MM.1S (cell line): ENCODE results near the gene ZSCAN5A.

ENCODE experiments used
- DNase-seq: peaks from one replicate; pipeline ENCODE4 v3.0.0-alpha.2; 2015
- H2AFZ ChIP-seq: fragments of 300-600 bp; sonication (generic); 2 replicates; pipeline ENCODE4 v1.6.0; 2016; ENCODE audit warnings: antibody characterized with exemption, low read length
- H3F3A ChIP-seq: fragments of 300-600 bp; sonication (generic); 2 replicates; pipeline ENCODE4 v1.6.1; 2016; ENCODE audit warnings: mild to moderate bottlenecking, antibody characterized with exemption, low read length, moderate library complexity, mixed read lengths; ENCODE audit not compliant: insufficient read depth
- H3K27ac ChIP-seq: fragments of 300-600 bp; sonication (generic); 2 replicates; pipeline ENCODE4 v1.5.1; 2016; ENCODE audit warnings: mild to moderate bottlenecking, low read length
- H3K27me3 ChIP-seq: fragments of 300-600 bp; sonication (generic); replicated peaks from 2 replicates; pipeline ENCODE4 v1.6.0; 2016; ENCODE audit warnings: low read length; ENCODE audit not compliant: insufficient read depth
- H3K36me3 ChIP-seq: fragments of 300-600 bp; sonication (generic); replicated peaks from 2 replicates; pipeline ENCODE4 v1.6.1; 2016; ENCODE audit warnings: mild to moderate bottlenecking, low read length, mixed read lengths; ENCODE audit not compliant: insufficient read depth
- H3K4me1 ChIP-seq: fragments of 300-600 bp; sonication (generic); 2 replicates; pipeline ENCODE4 v1.6.1; 2016; ENCODE audit warnings: low read length, mixed read lengths
- H3K4me2 ChIP-seq: fragments of 300-600 bp; sonication (generic); 2 replicates; pipeline ENCODE4 v1.6.0; 2016; ENCODE audit warnings: low read depth, low read length
- H3K4me3 ChIP-seq: fragments of 300-600 bp; sonication (generic); 2 replicates; pipeline ENCODE4 v1.5.1; 2016; ENCODE audit warnings: low read length, mixed read lengths
- H3K79me2 ChIP-seq: fragments of 300-600 bp; sonication (generic); 2 replicates; pipeline ENCODE4 v1.6.1; 2016; ENCODE audit warnings: mixed run types, low read length, mixed read lengths
- H3K9ac ChIP-seq: fragments of 300-600 bp; sonication (generic); 2 replicates; pipeline ENCODE4 v1.6.1; 2016; ENCODE audit warnings: low read length, mixed read lengths
- H3K9me2 ChIP-seq: fragments of 300-600 bp; sonication (generic); replicated peaks from 2 replicates; pipeline ENCODE4 v1.6.1; 2016; ENCODE audit warnings: mild to moderate bottlenecking, low read length, mixed read lengths; ENCODE audit not compliant: insufficient read depth
- H3K9me3 ChIP-seq: fragments of 300-600 bp; sonication (generic); replicated peaks from 2 replicates; pipeline ENCODE4 v1.6.1; 2016; ENCODE audit warnings: mild to moderate bottlenecking, low read length, mixed read lengths; ENCODE audit not compliant: insufficient read depth
- H4K20me1 ChIP-seq: fragments of 300-600 bp; sonication (generic); 2 replicates; pipeline ENCODE4 v1.6.1; 2016; ENCODE audit warnings: mild to moderate bottlenecking, low read length, moderate library complexity, mixed read lengths; ENCODE audit not compliant: insufficient read depth
- EZH2 ChIP-seq: fragments of 300-600 bp; sonication (generic); optimal IDR thresholded peaks from 2 replicates; pipeline ENCODE3; 2017; ENCODE audit warnings: low read depth, mild to moderate bottlenecking, antibody characterized with exemption, low read length, mixed read lengths
- EZH2phosphoT487 ChIP-seq: fragments of 300-600 bp; sonication (generic); IDR thresholded peaks from 2 replicates; pipeline ENCODE4 v1.6.1; 2018; ENCODE audit warnings: antibody characterized with exemption, low read length
- TF ChIP-seq, protein P1 (sequence below): fragments of 300-600 bp; sonication (generic); IDR thresholded peaks from 2 replicates; pipeline ENCODE4 v1.5.1; 2016; ENCODE audit warnings: antibody characterized with exemption, low read length, mixed read lengths

Gene ZSCAN5A

DNA sequence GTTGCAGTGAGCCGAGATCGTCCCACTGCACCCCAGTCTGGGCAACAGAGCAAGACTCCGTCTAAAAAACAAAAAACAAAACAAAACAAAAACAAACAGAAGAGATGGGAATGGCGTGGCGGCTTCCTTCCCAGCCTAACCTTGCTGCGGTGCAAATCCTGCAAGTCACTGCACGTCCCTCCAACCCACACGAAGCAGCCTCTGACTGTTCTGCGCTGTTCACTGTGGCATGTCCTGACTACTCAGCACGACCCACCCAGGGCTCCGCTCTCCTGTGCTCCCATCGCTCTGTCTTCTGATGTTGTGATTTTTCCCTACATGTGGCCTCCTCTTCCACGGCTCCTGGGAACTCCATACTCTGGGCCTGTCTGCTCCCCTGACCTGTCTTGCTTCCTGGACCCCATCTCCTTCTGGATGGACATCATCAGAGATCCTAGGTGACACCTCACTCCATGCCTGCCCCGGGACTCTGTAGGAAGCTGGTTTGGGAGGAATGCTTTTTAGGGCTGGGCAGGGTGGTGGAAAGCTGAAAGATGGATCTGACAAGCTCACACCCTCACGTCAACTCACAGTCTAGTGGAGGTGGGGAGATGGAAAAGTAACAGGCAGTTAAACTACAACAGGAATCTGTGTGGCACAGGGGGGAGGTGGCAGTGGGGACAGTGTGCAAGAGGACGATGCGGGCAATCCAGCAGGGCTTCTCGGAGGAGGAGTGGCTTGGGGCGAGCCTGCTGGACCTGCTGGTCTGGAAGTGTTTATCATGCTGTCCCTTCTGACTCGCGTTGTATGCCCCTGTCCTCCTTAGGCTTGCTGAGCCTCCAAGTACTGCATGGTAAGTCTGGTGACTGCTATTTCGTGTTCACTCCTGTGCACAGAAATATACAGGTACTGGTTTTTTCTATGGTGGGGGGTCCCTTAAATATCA is 18.8 kb downstream of the ZSCAN5A start:
- no peak for DNase-seq
- Histone ChIP-seq H2AFZ (no peak overlapping the region), H3K27me3 (no peaks in the 10 kb centered on the region), H3K36me3 (no peaks in the 10 kb centered on the region), H3K27ac (no peak overlapping the region), H3K79me2 (no peaks in the 10 kb centered on the region), H3K9me3 (no peaks in the 10 kb centered on the region), H3K9me2 (no peaks in the 10 kb centered on the region), H3K9ac (no peak overlapping the region), H3F3A (no peaks in the 10 kb centered on the region), H3K4me2 (no peak overlapping the region), H4K20me1 (no peaks in the 10 kb centered on the region), H3K4me1 (no peaks in the 10 kb centered on the region), H3K4me3 (no peak overlapping the region)
- TF ChIP-seq EZH2 = no peak
- TF ChIP-seq, protein P1, sequence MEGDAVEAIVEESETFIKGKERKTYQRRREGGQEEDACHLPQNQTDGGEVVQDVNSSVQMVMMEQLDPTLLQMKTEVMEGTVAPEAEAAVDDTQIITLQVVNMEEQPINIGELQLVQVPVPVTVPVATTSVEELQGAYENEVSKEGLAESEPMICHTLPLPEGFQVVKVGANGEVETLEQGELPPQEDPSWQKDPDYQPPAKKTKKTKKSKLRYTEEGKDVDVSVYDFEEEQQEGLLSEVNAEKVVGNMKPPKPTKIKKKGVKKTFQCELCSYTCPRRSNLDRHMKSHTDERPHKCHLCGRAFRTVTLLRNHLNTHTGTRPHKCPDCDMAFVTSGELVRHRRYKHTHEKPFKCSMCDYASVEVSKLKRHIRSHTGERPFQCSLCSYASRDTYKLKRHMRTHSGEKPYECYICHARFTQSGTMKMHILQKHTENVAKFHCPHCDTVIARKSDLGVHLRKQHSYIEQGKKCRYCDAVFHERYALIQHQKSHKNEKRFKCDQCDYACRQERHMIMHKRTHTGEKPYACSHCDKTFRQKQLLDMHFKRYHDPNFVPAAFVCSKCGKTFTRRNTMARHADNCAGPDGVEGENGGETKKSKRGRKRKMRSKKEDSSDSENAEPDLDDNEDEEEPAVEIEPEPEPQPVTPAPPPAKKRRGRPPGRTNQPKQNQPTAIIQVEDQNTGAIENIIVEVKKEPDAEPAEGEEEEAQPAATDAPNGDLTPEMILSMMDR = no peak
- no peak for TF ChIP-seq EZH2phosphoT487

DNA sequence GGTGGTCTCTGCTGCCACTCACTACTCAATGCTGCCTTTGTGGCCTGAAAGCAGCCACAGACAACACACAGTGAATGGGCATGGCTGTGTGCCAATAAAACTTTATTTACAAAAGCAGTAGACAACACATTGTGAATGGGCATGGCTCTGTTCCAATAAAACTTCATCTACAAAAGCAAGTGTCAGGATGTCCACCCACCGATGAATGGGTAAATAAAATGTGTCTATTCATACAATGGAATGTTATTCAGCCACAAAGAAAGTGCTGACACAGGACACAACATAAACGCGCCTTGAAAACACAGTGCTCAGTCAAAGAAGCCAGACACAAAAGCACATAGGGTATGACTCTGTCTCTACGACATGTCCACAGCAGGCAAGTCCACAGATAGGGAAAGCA is 20.1 kb downstream of the ZSCAN5A start:
- Histone ChIP-seq H3F3A (no peaks in the 10 kb centered on the region), H2AFZ (no peak overlapping the region), H3K4me2 (no peak overlapping the region), H4K20me1 (no peaks in the 10 kb centered on the region), H3K9me2 (no peaks in the 10 kb centered on the region), H3K27ac (no peak overlapping the region), H3K4me1 (no peaks in the 10 kb centered on the region), H3K27me3 (no peaks in the 10 kb centered on the region), H3K9ac (no peak overlapping the region), H3K79me2 (no peaks in the 10 kb centered on the region), H3K36me3 (no peaks in the 10 kb centered on the region), H3K4me3 (no peak overlapping the region), H3K9me3 (no peaks in the 10 kb centered on the region)
- TF ChIP-seq, protein P1 = no peak
- TF ChIP-seq EZH2 (no peak), EZH2phosphoT487 (no peak)
- DNase-seq = no peak

DNA sequence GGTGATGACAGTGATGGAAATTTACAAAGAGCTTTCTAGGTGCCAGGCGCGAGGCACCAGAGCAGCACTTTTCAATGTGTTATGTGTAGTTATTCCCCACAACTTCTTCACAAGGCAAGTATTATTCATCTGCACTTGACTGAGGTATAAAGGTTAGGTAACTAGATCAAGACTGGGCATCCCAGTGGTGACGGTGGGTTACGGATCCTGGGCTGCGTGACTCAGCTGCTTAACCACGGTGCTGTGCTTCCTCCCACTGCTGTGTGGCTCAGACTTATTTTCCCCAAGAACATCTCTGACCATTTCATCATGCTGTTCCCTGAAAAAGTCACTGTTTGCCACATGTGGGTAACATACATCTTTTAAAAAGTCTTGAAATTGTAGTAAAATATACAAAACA is 22.8 kb downstream of the ZSCAN5A start:
- H3K9me3 ChIP-seq = no peaks in the 10 kb centered on the region
- H3K27ac ChIP-seq = no peak overlapping the region
- H4K20me1 ChIP-seq = no peaks in the 10 kb centered on the region; the same call in 1 of the 2 replicates
- no peaks in the 10 kb centered on the region for H3K79me2 ChIP-seq
- DNase-seq = no peak
- H3K27me3 ChIP-seq = no peaks in the 10 kb centered on the region
- no peak overlapping the region for H3K9ac ChIP-seq
- H3K9me2 ChIP-seq = no peaks in the 10 kb centered on the region
- no peak overlapping the region for H2AFZ ChIP-seq
- TF ChIP-seq EZH2phosphoT487 = no peak
- TF ChIP-seq, protein P1 = no peak
- TF ChIP-seq EZH2 = no peak
- H3K4me1 ChIP-seq = no peaks in the 10 kb centered on the region
- no peaks in the 10 kb centered on the region for H3F3A ChIP-seq
- H3K4me3 ChIP-seq = no peak overlapping the region
- H3K36me3 ChIP-seq = no peaks in the 10 kb centered on the region; the same call in 1 of the 2 replicates
- no peak overlapping the region for H3K4me2 ChIP-seq
